Measurements from ENCODE around the gene BRWD1.

BRWD1 gene

GRCh38 chr21:39327727-39328126 is 14.3 kb upstream of the BRWD1 start:
- no peak for DNase-seq (ENCODE audit: low read depth in 2 of 2)

- DNase-seq (ENCODE audit: low read depth in 2 of 2): no peak
These were observed 13.3 kb upstream of the BRWD1 start for GRCh38 chr21:39326607-39327307.

- DNase-seq (ENCODE audit: low read depth in 2 of 2): no peak
These were observed 12.0 kb upstream of the BRWD1 start for GRCh38 chr21:39325458-39325857.

- DNase-seq (ENCODE audit: low read depth in 2 of 2): no peak
These were observed 8.0 kb upstream of the BRWD1 start for GRCh38 chr21:39321424-39321823.

- no peak for DNase-seq (ENCODE audit: low read depth in 2 of 2)
These were observed 6.4 kb upstream of the BRWD1 start for GRCh38 chr21:39319814-39320332.

GRCh38 chr21:39319251-39319756 is 5.9 kb upstream of the BRWD1 start:
- DNase-seq (ENCODE audit: low read depth in 2 of 2): no peak

GRCh38 chr21:39318091-39318959 is 4.9 kb upstream of the BRWD1 start:
- no peak for DNase-seq (ENCODE audit: low read depth in 2 of 2)

GRCh38 chr21:39317134-39318090 is 4.0 kb upstream of the BRWD1 start:
- DNase-seq (ENCODE audit: low read depth in 2 of 2): no peak

GRCh38 chr21:39316729-39317128 is 3.3 kb upstream of the BRWD1 start:
- DNase-seq (ENCODE audit: low read depth in 2 of 2): no peak

- DNase-seq (ENCODE audit: low read depth in 2 of 2): no peak
These were observed 2.4 kb upstream of the BRWD1 start for GRCh38 chr21:39315603-39316445.

GRCh38 chr21:39314143-39315027 is 953 bp upstream of the BRWD1 start:
- DNase-seq (ENCODE audit: low read depth in 2 of 2): peak in 1 of 2 donors; percentile 24

- peak in 1 of 2 donors; percentile 1 for DNase-seq (ENCODE audit: low read depth in 2 of 2)
These were observed 326 bp downstream of the BRWD1 start for GRCh38 chr21:39313042-39313570.

GRCh38 chr21:39312112-39313041 is 1.1 kb downstream of the BRWD1 start:
- DNase-seq (ENCODE audit: low read depth in 2 of 2): peak; percentile 94 to 95

GRCh38 chr21:39311164-39311563 is 2.3 kb downstream of the BRWD1 start:
- no peak for DNase-seq (ENCODE audit: low read depth in 2 of 2)

- no peak for DNase-seq (ENCODE audit: low read depth in 2 of 2)
These were observed 6.0 kb downstream of the BRWD1 start for GRCh38 chr21:39307466-39307865.

- DNase-seq (ENCODE audit: low read depth in 2 of 2): no peak
These were observed 12.8 kb downstream of the BRWD1 start for GRCh38 chr21:39300587-39300986.

- no peak for DNase-seq (ENCODE audit: low read depth in 2 of 2)
These were observed 16.5 kb downstream of the BRWD1 start for GRCh38 chr21:39296891-39297290.

- no peak for DNase-seq (ENCODE audit: low read depth in 2 of 2)
These were observed 24.4 kb downstream of the BRWD1 start for GRCh38 chr21:39288987-39289386.

Measured in stimulated activated CD4-positive, alpha-beta T cell treated with anti-CD3 and anti-CD28 coated beads, Interleukin-1b, Interleukin-23, amount 100 ng/mL, for 4 hours (primary cell).